ENCODE data around the gene PRKACA.

PRKACA gene

GRCh38 chr19:14042659-14043608 lies 74.6 kb downstream of the PRKACA start:
- DNase-seq: peak; percentile 58 to 76
